ENCODE results near the gene TSGA10. TPM values are rescaled to one million over a fixed set of nuclear protein-coding genes. Genes with fewer than 3 reads are reported as not detected.

The TSGA10 gene
- total and polyA plus RNA-seq, 2 donors (not counting 3 experiments of a cell fraction or from before 2014, with no cell fraction given), result 0.12 to 2.7 TPM

DNA sequence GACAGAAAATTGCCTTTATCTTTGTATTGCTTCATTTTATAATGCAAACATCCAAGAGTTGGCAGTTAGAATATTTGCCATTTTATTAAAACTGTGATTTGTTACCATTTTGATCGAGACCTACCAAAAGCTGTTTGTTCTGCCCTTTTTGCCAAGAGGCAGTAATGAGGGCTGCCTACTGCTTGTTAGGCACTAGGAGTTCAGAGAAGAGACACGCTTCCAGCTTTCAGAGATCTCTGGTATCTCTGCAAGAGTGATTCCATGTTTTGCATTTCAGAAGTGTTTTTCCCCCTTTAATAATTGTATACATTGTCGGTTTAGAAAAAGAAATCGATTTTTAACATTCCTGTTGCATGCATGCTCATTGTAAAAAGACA is 26.9 kb upstream of the TSGA10 start:
- no peaks in the 10 kb centered on the region for H3K9me3 ChIP-seq (replicated peaks; ENCODE audit: control insufficient read depth, insufficient read depth, low read length)
- FAIRE-seq (no peak), DNase-seq (ENCODE audit: low read depth, low spot score) (no peak)
- no peak for TF ChIP-seq FOS (IDR thresholded peaks at IDR 0.05; ENCODE audit: borderline replicate concordance, insufficient read depth, low read length)
- no peak for TF ChIP-seq GATA2 (IDR thresholded peaks at IDR 0.05; ENCODE audit: insufficient read depth, insufficient read length, low read depth, low read length)
- no peak for TF ChIP-seq JUN (IDR thresholded peaks at IDR 0.05; ENCODE audit: borderline replicate concordance, insufficient read depth, insufficient read length, low read depth)
- no peak for TF ChIP-seq POLR2A (IDR thresholded peaks at IDR 0.05; ENCODE audit: low read depth, low read length)
- no peak for TF ChIP-seq POLR2AphosphoS5 (IDR thresholded peaks at IDR 0.05; ENCODE audit: insufficient read depth, low read depth, low read length)
- TF ChIP-seq MYC (IDR thresholded peaks at IDR 0.05; ENCODE audit: low read depth, low read length), result no peak
- TF ChIP-seq, protein P1, sequence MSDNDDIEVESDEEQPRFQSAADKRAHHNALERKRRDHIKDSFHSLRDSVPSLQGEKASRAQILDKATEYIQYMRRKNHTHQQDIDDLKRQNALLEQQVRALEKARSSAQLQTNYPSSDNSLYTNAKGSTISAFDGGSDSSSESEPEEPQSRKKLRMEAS (IDR thresholded peaks at IDR 0.05; ENCODE audit: insufficient read depth, insufficient read length), result no peak
- TF ChIP-seq, protein P2, sequence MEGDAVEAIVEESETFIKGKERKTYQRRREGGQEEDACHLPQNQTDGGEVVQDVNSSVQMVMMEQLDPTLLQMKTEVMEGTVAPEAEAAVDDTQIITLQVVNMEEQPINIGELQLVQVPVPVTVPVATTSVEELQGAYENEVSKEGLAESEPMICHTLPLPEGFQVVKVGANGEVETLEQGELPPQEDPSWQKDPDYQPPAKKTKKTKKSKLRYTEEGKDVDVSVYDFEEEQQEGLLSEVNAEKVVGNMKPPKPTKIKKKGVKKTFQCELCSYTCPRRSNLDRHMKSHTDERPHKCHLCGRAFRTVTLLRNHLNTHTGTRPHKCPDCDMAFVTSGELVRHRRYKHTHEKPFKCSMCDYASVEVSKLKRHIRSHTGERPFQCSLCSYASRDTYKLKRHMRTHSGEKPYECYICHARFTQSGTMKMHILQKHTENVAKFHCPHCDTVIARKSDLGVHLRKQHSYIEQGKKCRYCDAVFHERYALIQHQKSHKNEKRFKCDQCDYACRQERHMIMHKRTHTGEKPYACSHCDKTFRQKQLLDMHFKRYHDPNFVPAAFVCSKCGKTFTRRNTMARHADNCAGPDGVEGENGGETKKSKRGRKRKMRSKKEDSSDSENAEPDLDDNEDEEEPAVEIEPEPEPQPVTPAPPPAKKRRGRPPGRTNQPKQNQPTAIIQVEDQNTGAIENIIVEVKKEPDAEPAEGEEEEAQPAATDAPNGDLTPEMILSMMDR (IDR thresholded peaks at IDR 0.05; ENCODE audit: extremely low read depth in 1 of 2, insufficient read depth in 1 of 2, low read depth in 1 of 2, low read length in 2 of 2), result no peak
- H2AFZ ChIP-seq (ENCODE audit: low read depth, low read length), result peak overlapping the region; percentile 44
- peak overlapping the region; percentile 67 to 93 (median 74) for H3K4me3 ChIP-seq (replicated peaks in 1 of 3; ENCODE audit: insufficient read depth in 1 of 3, low read depth in 1 of 3, low read length in 3 of 3)
- intact Hi-C loops (cut with micrococcal nuclease), result loop anchor here (1.0 kb wide), 3 partner anchors 40 to 309 kb away; partner anchors contain the start of genes C2orf15, REV1 and TXNDC9
- H4K20me1 ChIP-seq (replicated peaks; ENCODE audit: control insufficient read depth, extremely low read depth, insufficient read depth, low read length), result no peaks in the 10 kb centered on the region
- dilution Hi-C loops (cut with MboI; ENCODE audit: extremely low pct_ligation_motif_present, low sequenced_read_pairs), result no loop called here
- H3K9ac ChIP-seq (replicated peaks; ENCODE audit: extremely low read depth, insufficient read depth, low read length), result peak overlapping the region; percentile 78
- H3K79me2 ChIP-seq (ENCODE audit: control insufficient read depth, insufficient read depth, low read length), result peaks cover 68% of the 10 kb centered on the region
- ChIA-PET POLR2A (interaction anchor here (1.0 kb wide), 1 partner anchor 154 kb away, joined by 4 read pairs; the partner anchor contains the start of gene TXNDC9), CTCF (interaction anchor here (2.3 kb wide), 1 partner anchor 532 kb away, joined by 10 read pairs; no protein-coding TSS in a partner anchor)
- peak overlapping the region; percentile 48 for H3K27ac ChIP-seq (ENCODE audit: insufficient read depth, low read depth, low read length)
- peaks cover 17% of the 10 kb centered on the region for H3K4me1 ChIP-seq (ENCODE audit: control insufficient read depth, extremely low read depth, insufficient read depth, low read length)
- H3K27me3 ChIP-seq (ENCODE audit: control insufficient read depth in 2 of 2, insufficient read depth in 2 of 2, low read length in 2 of 2), result no peaks in the 10 kb centered on the region
- no peaks in the 10 kb centered on the region for H3K36me3 ChIP-seq (ENCODE audit: control insufficient read depth in 2 of 2, extremely low read depth in 1 of 2, insufficient read depth in 2 of 2, low read length in 2 of 2)
- no TSS peak for BruUV-seq (replicated peaks)
- peak overlapping the region; percentile 98 for H3K4me2 ChIP-seq (ENCODE audit: insufficient read depth, low read length)
- H3K9me1 ChIP-seq (replicated peaks; ENCODE audit: control insufficient read depth, extremely low read depth, insufficient read depth, low read length), result no peaks in the 10 kb centered on the region

Data from endothelial cell of umbilical vein (primary cell).